Large intestine (tissue), 3 donors: ENCODE measurements around the gene IL6ST. TPM values are rescaled to one million over a fixed set of nuclear protein-coding genes. Genes with fewer than 3 reads are reported as not detected.
A peak's percentile ranks its signal among the peaks of the same experiment; 100 is the strongest.

Source experiments
- DNase-seq, 2 donors: peaks; one replicate each; pipeline versions ENCODE4 v3.0.0 to v3.0.0-alpha.2; 2013
- H3K27ac ChIP-seq: one replicate; pipeline ENCODE4 v1.5.1; 2013; ENCODE audit warnings: low read length
- H3K27me3 ChIP-seq: 2 replicates; pipeline ENCODE4 v1.6.1; 2013; ENCODE audit warnings: low read length; ENCODE audit not compliant: control insufficient read depth, insufficient read depth
- H3K36me3 ChIP-seq: 2 replicates; pipeline ENCODE4 v1.6.1; 2013; ENCODE audit warnings: low read length; ENCODE audit not compliant: control insufficient read depth, insufficient read depth
- H3K4me1 ChIP-seq: one replicate; pipeline ENCODE4 v1.6.1; 2013; ENCODE audit warnings: low read length; ENCODE audit not compliant: control insufficient read depth, insufficient read depth
- H3K4me3 ChIP-seq: one replicate; pipeline ENCODE4 v1.5.1; 2013; ENCODE audit warnings: low read length
- H3K9me3 ChIP-seq: one replicate; pipeline ENCODE4 v1.6.1; 2013; ENCODE audit warnings: mild to moderate bottlenecking, low read depth, low read length, moderate library complexity; ENCODE audit not compliant: control insufficient read depth
- WGBS: methylation state at CpG from one replicate; pipeline ENCODE4 v1.1.5; 2013; ENCODE audit warnings: low lambda C conversion rate; ENCODE audit not compliant: insufficient coverage; 5-methylcytosine and 5-hydroxymethylcytosine counted together
- polyA plus RNA-seq: library from polyadenylated mRNA; unstranded; fragments of 120-200 nt; gene quantifications from one replicate; pipeline ENCODE4 v1.2.1, GENCODE V29; 2013

The IL6ST gene
- polyA plus RNA-seq, 1 donor, result 55.2 TPM

DNA sequence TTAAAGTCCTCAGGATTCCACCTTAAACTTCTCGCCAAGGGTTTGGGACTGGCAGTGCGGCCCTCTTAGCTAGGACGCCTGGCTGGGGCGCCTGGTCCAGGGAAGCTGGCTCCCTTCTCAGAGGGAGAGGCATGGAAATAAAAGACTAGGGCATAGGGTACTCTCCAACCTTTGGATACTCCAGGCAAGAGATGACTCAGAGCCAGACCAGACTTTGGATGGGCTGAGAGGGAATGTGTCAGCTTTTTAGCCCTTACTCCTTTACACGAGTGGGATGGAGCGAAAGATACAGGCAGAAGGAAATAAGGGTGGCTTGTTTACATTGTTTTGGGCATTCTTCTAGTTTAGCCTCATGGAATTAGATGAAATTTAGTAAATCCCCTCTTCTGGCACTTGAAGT, 95.4 kb downstream of the IL6ST start:
- peak; percentile 23 for DNase-seq

DNA sequence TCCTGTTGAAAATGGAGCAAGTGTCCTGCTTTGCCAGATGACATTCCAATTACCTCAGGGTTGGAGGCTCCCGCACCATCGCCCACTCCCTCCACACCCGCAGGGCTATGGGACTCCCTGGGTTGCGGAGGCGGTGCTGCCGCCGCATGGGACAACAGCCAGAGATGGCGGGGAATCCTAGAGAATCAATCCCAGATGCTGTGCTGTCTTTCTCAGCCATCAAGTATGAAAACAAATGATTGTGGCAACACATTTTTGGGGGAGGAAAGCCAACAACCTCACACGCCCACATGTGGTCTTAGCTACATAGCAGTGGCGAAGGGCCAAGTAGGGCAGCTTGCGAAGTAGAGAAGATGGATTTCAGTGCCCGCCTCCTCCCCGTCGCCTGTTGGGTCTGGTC, 96.9 kb downstream of the IL6ST start:
- no CpG with 5 or more reads among the region's 14 CpGs for WGBS
- Histone ChIP-seq H3K27me3 (no peaks in the 10 kb centered on the region), H3K36me3 (no peaks in the 10 kb centered on the region), H3K4me3 (no peak overlapping the region), H3K9me3 (no peaks in the 10 kb centered on the region), H3K27ac (no peak overlapping the region), H3K4me1 (no peaks in the 10 kb centered on the region)
- no peak for DNase-seq

More for the DNA sequence above, 95.4 kb downstream of the IL6ST start:
- WGBS, result no CpG with 5 or more reads among the region's 6 CpGs
- Histone ChIP-seq H3K4me3 (no peak overlapping the region), H3K27me3 (no peaks in the 10 kb centered on the region), H3K9me3 (no peaks in the 10 kb centered on the region), H3K4me1 (no peaks in the 10 kb centered on the region), H3K27ac (no peak overlapping the region), H3K36me3 (no peaks in the 10 kb centered on the region)

DNA sequence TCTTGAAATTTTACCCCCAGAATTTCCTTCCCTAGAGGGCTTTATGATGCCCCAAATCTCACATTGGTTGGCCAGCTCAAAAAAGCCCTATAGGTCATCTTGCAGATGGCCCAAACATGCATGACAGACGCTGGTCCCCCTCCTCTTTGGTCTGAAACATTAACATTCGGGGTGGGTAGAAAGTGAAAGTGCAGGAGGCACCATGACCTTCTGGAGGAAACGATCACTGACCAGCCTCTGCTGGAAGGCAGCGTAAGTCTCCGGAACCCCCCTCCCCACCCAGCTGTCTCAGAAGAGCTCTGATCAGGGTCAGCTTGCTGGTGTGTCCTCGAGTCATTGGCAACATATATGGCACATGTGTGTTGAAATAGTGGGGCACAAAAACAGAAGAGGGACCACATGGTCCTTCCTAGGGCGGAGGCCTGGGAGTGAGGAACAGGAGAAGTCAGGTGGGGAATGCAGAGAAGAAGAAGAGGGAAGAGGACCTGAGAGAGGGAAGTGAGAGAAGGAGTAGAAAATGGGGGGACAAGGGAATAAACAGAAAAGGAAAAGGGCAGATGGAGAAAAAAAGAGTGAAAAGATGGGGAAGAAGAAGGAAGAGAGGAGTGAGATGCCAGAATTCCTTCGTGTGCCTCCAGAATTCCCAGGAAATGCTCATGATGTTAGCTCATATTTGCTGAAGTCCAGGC, 97.4 kb downstream of the IL6ST start:
- no peak for DNase-seq
- H3K4me3 ChIP-seq, result no peak overlapping the region
- H3K36me3 ChIP-seq, result no peaks in the 10 kb centered on the region
- H3K9me3 ChIP-seq, result no peaks in the 10 kb centered on the region
- no peak overlapping the region for H3K27ac ChIP-seq
- WGBS, result 73% methylated on average over 3 of the region's 8 CpGs
- H3K4me1 ChIP-seq, result no peaks in the 10 kb centered on the region
- no peaks in the 10 kb centered on the region for H3K27me3 ChIP-seq

DNA sequence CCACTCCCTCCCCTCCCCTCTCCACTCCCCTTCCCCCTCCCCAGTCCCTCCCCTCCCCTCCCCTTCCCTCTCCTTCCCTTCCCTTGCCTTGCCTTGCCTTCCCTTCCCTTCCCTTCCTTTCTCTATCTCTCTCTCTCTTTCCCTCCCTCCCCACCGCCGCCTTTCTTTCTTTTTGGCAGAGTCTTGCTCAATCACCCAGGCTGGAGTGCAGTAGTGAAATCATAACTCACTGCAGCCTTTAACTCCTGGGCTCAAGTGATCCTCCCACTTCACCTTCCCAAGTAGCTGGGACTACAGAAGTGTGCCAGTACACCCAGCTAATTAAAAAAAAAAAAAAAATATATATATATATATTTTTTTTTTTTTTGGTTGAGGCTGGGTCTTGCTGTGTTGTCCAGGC, 98.1 kb downstream of the IL6ST start:
- DNase-seq, result no peak
- no CpG with 5 or more reads among the region's 2 CpGs for WGBS
- no peak overlapping the region for H3K4me3 ChIP-seq
- no peaks in the 10 kb centered on the region for H3K36me3 ChIP-seq
- no peaks in the 10 kb centered on the region for H3K4me1 ChIP-seq
- no peaks in the 10 kb centered on the region for H3K9me3 ChIP-seq
- no peak overlapping the region for H3K27ac ChIP-seq
- H3K27me3 ChIP-seq, result no peaks in the 10 kb centered on the region

- Histone ChIP-seq H3K4me3 (no peak overlapping the region), H3K36me3 (no peaks in the 10 kb centered on the region), H3K4me1 (no peaks in the 10 kb centered on the region), H3K27me3 (no peaks in the 10 kb centered on the region), H3K9me3 (no peaks in the 10 kb centered on the region), H3K27ac (no peak overlapping the region)
- WGBS, result no CpG with 5 or more reads among the region's 2 CpGs
- no peak for DNase-seq
Measured at GRCh38 chr5:55896238-55896637, 98.5 kb downstream of the IL6ST start.

- no peak overlapping the region for H3K27ac ChIP-seq
Measured at GRCh38 chr5:55895346-55895745, 99.4 kb downstream of the IL6ST start.

GRCh38 chr5:55894135-55894534, 100.6 kb downstream of the IL6ST start:
- Histone ChIP-seq H3K27ac (no peak overlapping the region), H3K36me3 (no peaks in the 10 kb centered on the region), H3K4me1 (no peaks in the 10 kb centered on the region), H3K4me3 (no peak overlapping the region), H3K27me3 (no peaks in the 10 kb centered on the region), H3K9me3 (no peaks in the 10 kb centered on the region)
- WGBS, result no CpG with 5 or more reads among the region's 3 CpGs
- no peak for DNase-seq

More at GRCh38 chr5:55895346-55895745, 99.4 kb downstream of the IL6ST start:
- H3K9me3 ChIP-seq, result no peaks in the 10 kb centered on the region
- no peaks in the 10 kb centered on the region for H3K4me1 ChIP-seq
- no peaks in the 10 kb centered on the region for H3K27me3 ChIP-seq
- no peaks in the 10 kb centered on the region for H3K36me3 ChIP-seq
- no peak overlapping the region for H3K4me3 ChIP-seq
- no peak for DNase-seq
- 100% methylated on average over 2 of the region's 3 CpGs for WGBS

- WGBS, result 75% methylated on average over 2 of the region's 2 CpGs
- no peaks in the 10 kb centered on the region for H3K27me3 ChIP-seq
- DNase-seq, result no peak
Measured at GRCh38 chr5:55892479-55892878, 102.3 kb downstream of the IL6ST start.

DNA sequence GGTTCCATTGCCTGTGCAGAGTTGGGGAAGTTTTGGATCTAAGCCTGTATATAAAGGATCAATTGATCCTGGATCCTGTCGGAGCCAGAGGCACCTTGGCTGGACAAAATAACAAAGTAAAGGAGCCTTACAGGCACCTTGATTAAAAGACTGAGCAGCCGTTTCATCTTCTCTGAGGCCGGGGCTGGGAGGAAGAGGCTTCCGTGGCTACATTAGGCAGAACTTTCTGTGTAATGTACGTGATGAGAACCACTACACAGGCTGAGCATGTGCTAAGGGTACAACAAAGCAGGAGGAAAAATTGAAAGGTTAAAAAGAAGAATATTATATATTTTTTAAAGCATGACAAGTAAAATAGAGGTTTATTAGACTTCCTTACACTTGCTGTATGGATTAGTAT, 106.6 kb downstream of the IL6ST start:
- Histone ChIP-seq H3K9me3 (no peaks in the 10 kb centered on the region), H3K4me3 (no peak overlapping the region), H3K4me1 (no peaks in the 10 kb centered on the region), H3K27me3 (no peaks in the 10 kb centered on the region), H3K36me3 (no peaks in the 10 kb centered on the region), H3K27ac (no peak overlapping the region)
- WGBS, result 100% methylated on average over 1 of the region's 5 CpGs
- DNase-seq, result no peak

More at GRCh38 chr5:55892479-55892878, 102.3 kb downstream of the IL6ST start:
- Histone ChIP-seq H3K4me3 (no peak overlapping the region), H3K36me3 (no peaks in the 10 kb centered on the region), H3K9me3 (no peaks in the 10 kb centered on the region), H3K4me1 (no peaks in the 10 kb centered on the region), H3K27ac (no peak overlapping the region)

- no peak for DNase-seq
- H3K27me3 ChIP-seq, result no peaks in the 10 kb centered on the region
- no peak overlapping the region for H3K4me3 ChIP-seq
- WGBS, result no CpG with 5 or more reads among the region's 9 CpGs
- no peaks in the 10 kb centered on the region for H3K9me3 ChIP-seq
- H3K4me1 ChIP-seq, result no peaks in the 10 kb centered on the region
- H3K27ac ChIP-seq, result no peak overlapping the region
- H3K36me3 ChIP-seq, result no peaks in the 10 kb centered on the region
Measured at GRCh38 chr5:55885359-55885758, 109.4 kb downstream of the IL6ST start.
